Measurements from ENCODE around the gene S100A5. TPM values are rescaled to one million over a fixed set of nuclear protein-coding genes. Genes with fewer than 3 reads are reported as not detected.

Gene S100A5
- total and polyA plus RNA-seq, 2 of the 8 experiments (the other 6 are each of a cell fraction or from before 2014, with no cell fraction given), result not detected

DNA sequence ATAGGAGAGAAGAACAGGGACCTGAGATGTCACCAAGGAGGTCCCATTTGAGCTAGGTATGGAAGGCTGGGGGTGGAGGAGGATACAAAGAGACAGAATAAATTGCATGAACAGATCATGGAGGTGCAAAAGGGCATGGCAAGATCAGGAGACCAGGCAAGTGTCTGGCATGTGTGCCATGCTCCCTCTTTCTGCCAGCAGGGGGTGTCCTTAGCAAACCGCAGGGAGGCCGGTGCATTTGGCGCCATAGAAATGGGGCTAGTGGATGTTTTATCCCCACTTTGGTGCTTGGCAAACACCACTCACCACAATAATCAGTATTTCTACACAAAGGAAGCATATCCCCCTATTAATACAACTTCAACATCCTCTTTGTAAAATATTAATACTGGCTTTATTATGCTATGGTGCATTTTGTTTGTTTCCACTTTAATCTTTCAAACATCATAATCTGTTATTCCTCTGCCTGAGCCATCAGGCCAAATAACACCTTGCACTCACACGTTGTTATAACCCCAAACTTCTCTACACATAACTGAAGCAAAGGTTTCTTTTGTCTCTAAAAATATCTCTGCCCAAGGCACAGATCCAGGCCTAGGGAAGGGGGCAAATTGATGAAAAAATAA lies 30.9 kb downstream of the S100A5 start:
- no peaks in the 10 kb centered on the region for H3K79me2 ChIP-seq (ENCODE audit: control insufficient read depth in 1 of 2, insufficient read depth in 2 of 2, low read length in 2 of 2)
- H3K4me2 ChIP-seq (ENCODE audit: insufficient read depth in 1 of 2, low read depth in 2 of 2, low read length in 2 of 2), result no peak overlapping the region
- H4K20me1 ChIP-seq (replicated peaks in 1 of 2; ENCODE audit: control insufficient read depth in 1 of 2, insufficient read depth in 2 of 2, low read length in 2 of 2), result no peaks in the 10 kb centered on the region
- H3K79me1 ChIP-seq (ENCODE audit: low read depth, low read length), result no peaks in the 10 kb centered on the region
- H3K18ac ChIP-seq (ENCODE audit: extremely low read depth, low read length), result no peak overlapping the region
- no peak overlapping the region for H3K27ac ChIP-seq (ENCODE audit: low read depth, low read length)
- no peak overlapping the region for H2AK5ac ChIP-seq (ENCODE audit: low read depth, low read length)
- POLR2A ChIA-PET (ENCODE audit: partially characterized antibody), result no interaction called here
- H2AFZ ChIP-seq (ENCODE audit: low read length), result no peak overlapping the region
- DNase-seq (ENCODE audit: low read depth in 1 of 2, low spot score in 2 of 2) (no peak), FAIRE-seq (no peak)
- no peak overlapping the region for H3K4me3 ChIP-seq (ENCODE audit: extremely low read depth in 1 of 4, insufficient read depth in 2 of 4, low read depth in 3 of 4, low read length in 4 of 4)
- H3K36me3 ChIP-seq (ENCODE audit: control insufficient read depth in 2 of 4, insufficient read depth in 4 of 4, low read length in 3 of 4), result no peaks in the 10 kb centered on the region
- no peak overlapping the region for H3K4ac ChIP-seq (replicated peaks; ENCODE audit: insufficient read length, low read depth, low read length)
- no peak overlapping the region for H2BK120ac ChIP-seq (replicated peaks; ENCODE audit: low read depth, low read length)
- H4K5ac ChIP-seq (ENCODE audit: insufficient read length, low read depth, low read length), result no peak overlapping the region
- H2BK20ac ChIP-seq (ENCODE audit: low read length), result no peak overlapping the region
- 0 out of 2 replicates have a peak overlapping the region, but pooled peaks have one; percentile 5 for H2BK12ac ChIP-seq (ENCODE audit: low read depth, low read length)
- H2BK5ac ChIP-seq (ENCODE audit: low read depth, low read length), result no peak overlapping the region
- H3K4me1 ChIP-seq (replicated peaks in 1 of 4; ENCODE audit: control insufficient read depth in 3 of 4, insufficient read depth in 4 of 4, low read length in 3 of 4), result peaks cover 0 to 2% (median 0%) of the 10 kb centered on the region in 4 experiments; a peak in 3 of 7 replicates
- no peak overlapping the region for H2BK15ac ChIP-seq (ENCODE audit: low read length)
- CTCF ChIA-PET (ENCODE audit: partially characterized antibody), result interaction anchor here (0.7 to 5.3 kb wide), 46 partner anchors 8 to 166 kb away, joined by 3 to 86 read pairs (median 6); partner anchors contain the start of genes PGLYRP4, S100A1, S100A13 and S100A14
- H3K56ac ChIP-seq (replicated peaks; ENCODE audit: insufficient read length, low read depth, low read length), result no peak overlapping the region
- no peak overlapping the region for H4K8ac ChIP-seq (ENCODE audit: extremely low read depth, insufficient read depth, low read length)
- no peaks in the 10 kb centered on the region; a peak in 2 of 7 replicates for H3K27me3 ChIP-seq (replicated peaks in 1 of 4; ENCODE audit: control insufficient read depth in 3 of 4, extremely low read depth in 1 of 4, insufficient read depth in 3 of 4, low read length in 3 of 4)
- H3K23ac ChIP-seq (ENCODE audit: insufficient read length), result no peak overlapping the region
- whole genome bisulfite sequencing, 2 experiments (ENCODE audit: extremely low coverage in 1 of 2, insufficient coverage in 1 of 2, insufficient read length in 1 of 2, insufficient replicate concordance in 2 of 2, low coverage in 1 of 2, low lambda C conversion rate in 2 of 2, missing lambda C conversion rate in 1 of 2), result 83% methylated on average over 4 of the region's 4 CpGs; no CpG with 5 or more reads in 1 of the 2 experiments
- no peak overlapping the region for H3K9ac ChIP-seq (replicated peaks in 1 of 4; ENCODE audit: extremely low read depth in 1 of 4, low read depth in 3 of 4, low read length in 3 of 4)
- no peaks in the 10 kb centered on the region for H3K23me2 ChIP-seq (ENCODE audit: low read depth, low read length)
- no peaks in the 10 kb centered on the region for H3K9me3 ChIP-seq (ENCODE audit: insufficient read depth in 2 of 2, low read depth in 1 of 2, low read length in 1 of 2)
- no peak overlapping the region for H4K91ac ChIP-seq (replicated peaks; ENCODE audit: insufficient read length, low read length)
- no peak overlapping the region for H3K14ac ChIP-seq (ENCODE audit: insufficient read length)
- TF ChIP-seq BRCA1 (IDR thresholded peaks at IDR 0.05; ENCODE audit: low read depth, low read length) (no peak), RBBP5 (IDR thresholded peaks at IDR 0.05; ENCODE audit: borderline replicate concordance, low read depth, low read length) (no peak), SIN3A (conservative IDR thresholded peaks at IDR 0.05 in 1 of 2, IDR thresholded peaks at IDR 0.05 in 1 of 2; ENCODE audit: low read depth in 1 of 2, low read length in 2 of 2) (no peak), CREB1 (IDR thresholded peaks at IDR 0.05) (no peak), CEBPB (IDR thresholded peaks at IDR 0.05; ENCODE audit: low read depth, low read length) (no peak), RAD21 (IDR thresholded peaks at IDR 0.05 in 1 of 2, conservative IDR thresholded peaks at IDR 0.05 in 1 of 2; ENCODE audit: low read depth in 2 of 2, low read length in 2 of 2) (peak; percentile 58 to 70), CHD2 (IDR thresholded peaks at IDR 0.05; ENCODE audit: low read length) (no peak), JUN (IDR thresholded peaks at IDR 0.05; ENCODE audit: low read depth, low read length) (no peak), SUZ12 (IDR thresholded peaks at IDR 0.05; ENCODE audit: low read length) (no peak), ATF2 (IDR thresholded peaks at IDR 0.05; ENCODE audit: low read length) (no peak), RFX5 (IDR thresholded peaks at IDR 0.05; ENCODE audit: borderline replicate concordance, low read depth, low read length) (no peak), CHD1 (IDR thresholded peaks at IDR 0.05; ENCODE audit: low read depth, low read length) (no peak)

Data from H1 (cell line).